Muscle layer of colon (tissue), 2 donors: ENCODE measurements around the gene KCTD5.
"Not testable (repeated sequence)": the region's sequence is repeated elsewhere in the genome, so short reads cannot be mapped to it uniquely, and the experiment has no call there.

Experiments
- H3K27ac ChIP-seq: one replicate; pipeline ENCODE4 v1.7.0; 2013; ENCODE audit warnings: low read depth, mild to moderate bottlenecking, low read length, moderate library complexity
- H3K27me3 ChIP-seq, 2 donors: one replicate each; pipeline ENCODE4 v1.7.0; 2013; ENCODE audit warnings: low read length in 2 of 2, mild to moderate bottlenecking in 2 of 2; ENCODE audit not compliant: insufficient read depth in 2 of 2, control insufficient read depth in 1 of 2
- H3K36me3 ChIP-seq: one replicate; pipeline ENCODE4 v1.7.0; 2013; ENCODE audit warnings: mild to moderate bottlenecking, low read length; ENCODE audit not compliant: insufficient read depth
- H3K4me1 ChIP-seq: one replicate; pipeline ENCODE4 v1.7.0; 2013; ENCODE audit warnings: mild to moderate bottlenecking, low read length; ENCODE audit not compliant: insufficient read depth
- H3K4me3 ChIP-seq, 2 donors: one replicate each; pipeline ENCODE4 v1.7.0; 2013; ENCODE audit warnings: low read length in 2 of 2, low read depth in 1 of 2, mild to moderate bottlenecking in 1 of 2, moderate library complexity in 1 of 2
- H3K9ac ChIP-seq: one replicate; pipeline ENCODE4 v1.7.0; 2013; ENCODE audit warnings: low read length
- H3K9me3 ChIP-seq: one replicate; pipeline ENCODE4 v1.7.0; 2013; ENCODE audit warnings: mild to moderate bottlenecking, low read length
- donor health status: abdominal sarcoma.
- donor health status: Adenocarcinoma of cecum.

KCTD5 gene

GRCh38 chr16:2682209-2683021 lies at the start of gene KCTD5:
Gene KCTD5 (plus strand): TSS chr16:2682523. CDS start chr16:2682549, 26 bp downstream.
- Histone ChIP-seq H3K36me3 (no peaks in the 10 kb centered on the region), H3K27me3 (no peaks in the 10 kb centered on the region), H3K27ac (peak within 1 kb of the TSS; percentile 86), H3K4me3 (peak within 1 kb of the TSS; percentile 86 to 94), H3K9ac (peak within 1 kb of the TSS; percentile 75), H3K4me1 (peaks cover 7% of the 10 kb centered on the region), H3K9me3 (no peaks in the 10 kb centered on the region)

- H3K4me1 ChIP-seq, H3K27ac ChIP-seq, H3K27me3 ChIP-seq, H3K4me3 ChIP-seq, H3K9me3 ChIP-seq, H3K36me3 ChIP-seq, H3K9ac ChIP-seq: not testable (repeated sequence)
Measured at GRCh38 chr16:2639071-2639721, 43.1 kb upstream of the KCTD5 start.

GRCh38 chr16:2639722-2640072 lies 42.6 kb upstream of the KCTD5 start:
- H3K9me3 ChIP-seq, H3K4me3 ChIP-seq, H3K4me1 ChIP-seq, H3K27me3 ChIP-seq, H3K27ac ChIP-seq, H3K9ac ChIP-seq, H3K36me3 ChIP-seq: not testable (repeated sequence)

- not testable (repeated sequence) for H3K4me3 ChIP-seq, H3K9me3 ChIP-seq, H3K36me3 ChIP-seq, H3K4me1 ChIP-seq, H3K9ac ChIP-seq, H3K27me3 ChIP-seq, H3K27ac ChIP-seq
Measured at GRCh38 chr16:2642561-2642960, 39.8 kb upstream of the KCTD5 start.

- not testable (repeated sequence) for H3K9ac ChIP-seq, H3K36me3 ChIP-seq, H3K27me3 ChIP-seq, H3K9me3 ChIP-seq, H3K4me3 ChIP-seq, H3K4me1 ChIP-seq, H3K27ac ChIP-seq
Measured at GRCh38 chr16:2644754-2645453, 37.4 kb upstream of the KCTD5 start.

GRCh38 chr16:2651268-2651871 lies 31.0 kb upstream of the KCTD5 start:
- not testable (repeated sequence) for H3K4me3 ChIP-seq, H3K27ac ChIP-seq, H3K9me3 ChIP-seq, H3K4me1 ChIP-seq, H3K9ac ChIP-seq, H3K27me3 ChIP-seq, H3K36me3 ChIP-seq

- H3K36me3 ChIP-seq, H3K27ac ChIP-seq, H3K27me3 ChIP-seq: not testable (repeated sequence)
Measured at GRCh38 chr16:2653915-2654314, 28.4 kb upstream of the KCTD5 start.

GRCh38 chr16:2654949-2655348 lies 27.4 kb upstream of the KCTD5 start:
- not testable (repeated sequence) for H3K27ac ChIP-seq, H3K4me3 ChIP-seq, H3K9me3 ChIP-seq, H3K4me1 ChIP-seq, H3K27me3 ChIP-seq, H3K36me3 ChIP-seq, H3K9ac ChIP-seq

More at GRCh38 chr16:2653915-2654314, 28.4 kb upstream of the KCTD5 start:
- H3K4me1 ChIP-seq, H3K9ac ChIP-seq, H3K4me3 ChIP-seq, H3K9me3 ChIP-seq: not testable (repeated sequence)

GRCh38 chr16:2656985-2657384 lies 25.3 kb upstream of the KCTD5 start:
- no peaks in the 10 kb centered on the region for H3K27me3 ChIP-seq

GRCh38 chr16:2657803-2658202 lies 24.5 kb upstream of the KCTD5 start:
- H3K36me3 ChIP-seq, H3K4me1 ChIP-seq, H3K27ac ChIP-seq, H3K9ac ChIP-seq, H3K9me3 ChIP-seq, H3K27me3 ChIP-seq, H3K4me3 ChIP-seq: not testable (repeated sequence)

More at GRCh38 chr16:2656985-2657384, 25.3 kb upstream of the KCTD5 start:
- H3K27ac ChIP-seq, result no peak overlapping the region
- no peaks in the 10 kb centered on the region for H3K4me1 ChIP-seq
- no peaks in the 10 kb centered on the region for H3K9me3 ChIP-seq
- no peaks in the 10 kb centered on the region for H3K36me3 ChIP-seq
- no peak overlapping the region for H3K4me3 ChIP-seq
- H3K9ac ChIP-seq, result no peak overlapping the region

GRCh38 chr16:2659560-2659959 lies 22.8 kb upstream of the KCTD5 start:
- not testable (repeated sequence) for H3K9ac ChIP-seq, H3K27me3 ChIP-seq, H3K4me3 ChIP-seq, H3K36me3 ChIP-seq, H3K27ac ChIP-seq, H3K4me1 ChIP-seq, H3K9me3 ChIP-seq
